ENCODE results near the gene CACNA1B. TPM values are rescaled to one million over a fixed set of nuclear protein-coding genes. Genes with fewer than 3 reads are reported as not detected.

Gene CACNA1B
- total RNA-seq, 1 experiment from 2014 or later, result 7.8 TPM

GRCh38 chr9:138021251-138022056 lies 143.9 kb downstream of the CACNA1B start:
- Histone ChIP-seq H2BK120ac (ENCODE audit: low read depth, low read length, poor library complexity, severe bottlenecking) (no peak overlapping the region), H4K91ac (ENCODE audit: insufficient read length, low read depth, low read length) (no peak overlapping the region), H3K4ac (ENCODE audit: low read depth, low read length) (no peak overlapping the region), H4K20me1 (ENCODE audit: control insufficient read depth, insufficient read depth, insufficient read length) (no peaks in the 10 kb centered on the region), H3K27ac (ENCODE audit: insufficient read length, low read depth, low read length) (no peak overlapping the region), H3T11ph (ENCODE audit: low read length) (no peak overlapping the region), H3K9ac (ENCODE audit: extremely low read depth, insufficient read length, low read length) (no peak overlapping the region), H3K23me2 (ENCODE audit: insufficient read length, low read depth, low read length, poor library complexity, severe bottlenecking) (peaks cover 4% of the 10 kb centered on the region), H3K23ac (ENCODE audit: insufficient read length, low read depth, low read length) (no peak overlapping the region), H4K5ac (ENCODE audit: insufficient read length, low read depth, low read length) (no peak overlapping the region), H2AFZ (ENCODE audit: low read length) (no peak overlapping the region), H3K4me1 (ENCODE audit: insufficient read depth, low read length) (no peaks in the 10 kb centered on the region), H3K18ac (ENCODE audit: insufficient read length, low read depth, low read length) (no peak overlapping the region), H2AK5ac (ENCODE audit: insufficient read length, low read length) (no peak overlapping the region), H2BK5ac (ENCODE audit: insufficient read length, low read length) (no peak overlapping the region), H2BK12ac (ENCODE audit: insufficient read length, low read depth, low read length) (no peak overlapping the region), H2BK20ac (ENCODE audit: low read depth, low read length, poor library complexity, severe bottlenecking) (no peak overlapping the region), H3K4me2 (ENCODE audit: insufficient read depth, insufficient read length, low read length) (no peak overlapping the region), H4K8ac (replicated peaks; ENCODE audit: insufficient read length, low read depth, low read length) (no peak overlapping the region), H3K56ac (ENCODE audit: insufficient read length, low read depth, low read length) (no peak overlapping the region), H3K79me2 (ENCODE audit: insufficient read depth, low read length) (no peaks in the 10 kb centered on the region), H2BK15ac (ENCODE audit: low read depth, low read length) (no peak overlapping the region), H3K27me3 (ENCODE audit: insufficient read depth, low read length) (no peaks in the 10 kb centered on the region), H3K14ac (ENCODE audit: insufficient read depth, low read length) (no peak overlapping the region), H3K79me1 (ENCODE audit: insufficient read depth, low read depth, low read length, poor library complexity, severe bottlenecking) (no peaks in the 10 kb centered on the region), H3K9me3 (ENCODE audit: control insufficient read depth, low read depth, low read length) (no peaks in the 10 kb centered on the region)
- Mint-ChIP-seq H3K9me3 (no peaks in the 10 kb centered on the region; a peak in 1 of 5 replicates), H3K4me3 (peak overlapping the region in 1 of 2 experiments; percentile 55; a peak in 2 of 5 replicates), H3K27me3 (ENCODE audit: low read depth) (peaks cover 10% of the 10 kb centered on the region), H3K36me3 (ENCODE audit: insufficient read depth in 1 of 3, low read depth in 3 of 3) (peaks cover 13 to 22% (median 15%) of the 10 kb centered on the region in 3 experiments), H3K4me1 (peaks cover 3 to 6% of the 10 kb centered on the region in 2 experiments), H3K27ac (no peak overlapping the region; a peak in 2 of 7 replicates)
- no peak for TF ChIP-seq CTCF (conservative IDR thresholded peaks at IDR 0.05)
- WGBS (ENCODE audit: extremely low coverage, insufficient read length, low lambda C conversion rate), result no CpG with 5 or more reads among the region's 15 CpGs
- no peak for DNase-seq
